ENCODE measurements around the gene RBM15.
A peak's percentile ranks its signal among the peaks of the same experiment; 100 is the strongest.

Gene RBM15

GRCh38 chr1:110393691-110394492, 54.7 kb downstream of the RBM15 start:
- DNase-seq (ENCODE audit: low read depth), result peak; percentile 77
- H3K4me3 ChIP-seq (ENCODE audit: low read length), result no peak overlapping the region
- TF ChIP-seq CTCF (IDR thresholded peaks at IDR 0.05; ENCODE audit: insufficient read depth, low read depth, low read length, missing control alignments), result no peak

GRCh38 chr1:110394493-110394820, 55.3 kb downstream of the RBM15 start:
- TF ChIP-seq CTCF (IDR thresholded peaks at IDR 0.05; ENCODE audit: insufficient read depth, low read depth, low read length, missing control alignments), result no peak
- H3K4me3 ChIP-seq (ENCODE audit: low read length), result no peak overlapping the region
- DNase-seq (ENCODE audit: low read depth), result no peak

Measured in epithelial cell of esophagus (primary cell).